A673 (cell line): ENCODE data around the gene CEACAM18. TPM values are rescaled to one million over a fixed set of nuclear protein-coding genes. Genes with fewer than 3 reads are reported as not detected.

ENCODE experiments used
- BruUV-seq: library from RNA; stranded (reverse); fragments of 400-500 nt; replicated peaks from 2 replicates; lab custom pipeline; 2021; lab: Mats Ljungman, UMichigan
- CTCF ChIA-PET: fragments of 300-600 bp; sonication (Branson Sonifier 250); formaldehyde crosslinking; loops from one replicate; lab custom pipeline; 2022; ENCODE audit warnings: antibody characterized with exemption; lab: Charles Lee
- POLR2A ChIA-PET: fragments of 300-600 bp; sonication (Branson Sonifier 250); formaldehyde crosslinking; loops from one replicate; lab custom pipeline; 2022; ENCODE audit warnings: antibody characterized with exemption; ENCODE audit not compliant: low non-redundant PET; lab: Charles Lee
- DNase-seq: peaks from one replicate; pipeline ENCODE4 v3.0.0-alpha.2; 2015; ENCODE audit warnings: low spot score
- H3K27ac ChIP-seq: fragments of 200-600 bp; sonication (generic); 2 replicates; pipeline ENCODE4 v1.5.1; 2016; ENCODE audit warnings: mixed run types, low read depth, mild to moderate bottlenecking, mixed read lengths, antibody characterized with exemption, low read length; ENCODE audit not compliant: poor library complexity, severe bottlenecking
- H3K27me3 ChIP-seq: fragments of 200-600 bp; sonication (generic); replicated peaks from 2 replicates; pipeline ENCODE4 v1.6.1; 2017; ENCODE audit warnings: mixed run types, low read depth, mild to moderate bottlenecking, mixed read lengths, antibody characterized with exemption, low read length; ENCODE audit not compliant: insufficient read depth, poor library complexity
- H3K36me3 ChIP-seq: fragments of 200-600 bp; sonication (generic); 2 replicates; pipeline ENCODE4 v1.6.1; 2016; ENCODE audit warnings: mixed run types, mild to moderate bottlenecking, mixed read lengths, antibody characterized with exemption, low read length; ENCODE audit not compliant: insufficient read depth, poor library complexity, severe bottlenecking
- H3K4me1 ChIP-seq: fragments of 200-600 bp; sonication (generic); 2 replicates; pipeline ENCODE4 v1.6.1; 2017; ENCODE audit warnings: mixed run types, mild to moderate bottlenecking, mixed read lengths, antibody characterized with exemption, low read length; ENCODE audit not compliant: insufficient read depth, poor library complexity, severe bottlenecking
- H3K4me3 ChIP-seq: fragments of 200-600 bp; sonication (generic); 2 replicates; pipeline ENCODE4 v1.5.1; 2016; ENCODE audit warnings: low read depth, mixed run types, mild to moderate bottlenecking, mixed read lengths, low read length; ENCODE audit not compliant: poor library complexity, severe bottlenecking
- H3K9me3 ChIP-seq: fragments of 200-600 bp; sonication (generic); 2 replicates; pipeline ENCODE4 v1.6.1; 2016; ENCODE audit warnings: mixed run types, low read depth, mild to moderate bottlenecking, mixed read lengths, antibody characterized with exemption, low read length; ENCODE audit not compliant: poor library complexity, severe bottlenecking
- EZH2 ChIP-seq: fragments of 200-600 bp; sonication (generic); IDR thresholded peaks from 2 replicates; pipeline ENCODE4 v1.6.1; 2017; ENCODE audit warnings: borderline replicate concordance, low read depth, mild to moderate bottlenecking, mixed read lengths, antibody characterized with exemption, low read length; ENCODE audit not compliant: poor library complexity, severe bottlenecking
- intact Hi-C: fragments of 100-400 bp; cut with micrococcal nuclease; formaldehyde crosslinking; loops from one replicate; pipeline ENCODE4 v1.10.0; 2022; ENCODE audit not compliant: unreplicated experiment
- total RNA-seq: library from RNA; stranded (reverse); gene quantifications from 2 replicates; pipeline ENCODE4 v1.2.3, GENCODE V29; 2021
- TF ChIP-seq, protein P1 (sequence below): fragments of 300-800, 200-600 bp; sonication (generic); conservative IDR thresholded peaks from 2 replicates; pipeline ENCODE4 v1.5.1; 2017; ENCODE audit warnings: low read depth, mild to moderate bottlenecking, antibody characterized with exemption, low read length, moderate library complexity, mixed read lengths

CEACAM18 gene
- total RNA-seq, 1 experiment from 2014 or later, result not detected

DNA sequence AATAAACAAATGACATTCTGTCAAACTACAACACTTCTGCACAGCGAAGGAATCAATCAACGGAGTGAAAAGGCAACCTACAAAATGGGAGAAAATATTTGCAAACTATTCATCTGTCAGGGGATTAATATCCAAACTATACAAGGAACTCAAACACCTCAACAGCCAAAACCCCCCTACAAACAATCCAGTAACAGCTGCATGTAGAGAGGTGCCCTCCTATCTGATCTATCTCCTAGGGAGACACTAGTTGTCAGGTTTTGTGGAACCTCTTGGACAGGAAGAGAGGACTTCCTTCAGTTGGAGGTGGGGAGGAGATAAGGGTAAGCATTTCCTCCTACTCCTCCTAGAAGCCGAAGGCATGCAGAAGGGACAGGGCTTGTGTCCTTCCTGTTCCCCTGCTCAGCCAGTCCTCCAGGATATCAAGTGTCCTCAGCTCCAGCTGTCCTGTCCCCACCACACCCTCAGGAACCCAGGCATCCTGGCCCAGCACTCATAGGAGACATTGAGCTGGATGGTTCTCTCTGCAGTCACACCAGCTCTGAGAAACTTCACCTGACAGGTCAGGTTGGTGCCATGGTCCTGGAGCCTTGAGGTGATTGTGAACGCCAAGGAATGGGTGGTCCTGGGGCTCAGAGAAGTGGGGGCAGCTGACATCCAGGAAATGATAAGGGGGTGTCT is 10.3 kb upstream of the CEACAM18 start:
- CTCF ChIA-PET, result interaction anchor here (0.6 kb wide), 1 partner anchor 147 kb away, joined by 3 read pairs; no protein-coding TSS in a partner anchor
- H3K9me3 ChIP-seq, result no peaks in the 10 kb centered on the region
- H3K36me3 ChIP-seq, result no peaks in the 10 kb centered on the region
- peaks cover 61% of the 10 kb centered on the region for H3K27me3 ChIP-seq
- no peak for DNase-seq
- no peak overlapping the region for H3K4me3 ChIP-seq
- POLR2A ChIA-PET, result no interaction called here
- intact Hi-C loops, result no loop called here
- no TSS peak for BruUV-seq
- H3K4me1 ChIP-seq, result no peaks in the 10 kb centered on the region
- no peak overlapping the region for H3K27ac ChIP-seq
- no peak for TF ChIP-seq EZH2
- TF ChIP-seq, protein P1, sequence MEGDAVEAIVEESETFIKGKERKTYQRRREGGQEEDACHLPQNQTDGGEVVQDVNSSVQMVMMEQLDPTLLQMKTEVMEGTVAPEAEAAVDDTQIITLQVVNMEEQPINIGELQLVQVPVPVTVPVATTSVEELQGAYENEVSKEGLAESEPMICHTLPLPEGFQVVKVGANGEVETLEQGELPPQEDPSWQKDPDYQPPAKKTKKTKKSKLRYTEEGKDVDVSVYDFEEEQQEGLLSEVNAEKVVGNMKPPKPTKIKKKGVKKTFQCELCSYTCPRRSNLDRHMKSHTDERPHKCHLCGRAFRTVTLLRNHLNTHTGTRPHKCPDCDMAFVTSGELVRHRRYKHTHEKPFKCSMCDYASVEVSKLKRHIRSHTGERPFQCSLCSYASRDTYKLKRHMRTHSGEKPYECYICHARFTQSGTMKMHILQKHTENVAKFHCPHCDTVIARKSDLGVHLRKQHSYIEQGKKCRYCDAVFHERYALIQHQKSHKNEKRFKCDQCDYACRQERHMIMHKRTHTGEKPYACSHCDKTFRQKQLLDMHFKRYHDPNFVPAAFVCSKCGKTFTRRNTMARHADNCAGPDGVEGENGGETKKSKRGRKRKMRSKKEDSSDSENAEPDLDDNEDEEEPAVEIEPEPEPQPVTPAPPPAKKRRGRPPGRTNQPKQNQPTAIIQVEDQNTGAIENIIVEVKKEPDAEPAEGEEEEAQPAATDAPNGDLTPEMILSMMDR, result no peak

GRCh38 chr19:51468545-51468920 is 9.8 kb upstream of the CEACAM18 start:
- no peaks in the 10 kb centered on the region for H3K4me1 ChIP-seq
- no peaks in the 10 kb centered on the region for H3K36me3 ChIP-seq
- CTCF ChIA-PET, result interaction anchor here (0.6 kb wide), 1 partner anchor 146 kb away, joined by 3 read pairs; no protein-coding TSS in a partner anchor
- peaks cover 63% of the 10 kb centered on the region for H3K27me3 ChIP-seq
- H3K4me3 ChIP-seq, result no peak overlapping the region
- intact Hi-C loops, result no loop called here
- BruUV-seq, result no TSS peak
- no peak for TF ChIP-seq EZH2
- TF ChIP-seq, protein P1, result no peak
- POLR2A ChIA-PET, result no interaction called here
- no peak for DNase-seq
- H3K27ac ChIP-seq, result no peak overlapping the region
- no peaks in the 10 kb centered on the region for H3K9me3 ChIP-seq

GRCh38 chr19:51469162-51469561 is 9.2 kb upstream of the CEACAM18 start:
- Histone ChIP-seq H3K4me1 (no peaks in the 10 kb centered on the region), H3K27me3 (peaks cover 69% of the 10 kb centered on the region), H3K4me3 (no peak overlapping the region), H3K9me3 (no peaks in the 10 kb centered on the region), H3K36me3 (no peaks in the 10 kb centered on the region), H3K27ac (no peak overlapping the region)
- CTCF ChIA-PET, result no interaction called here
- intact Hi-C loops, result no loop called here
- no peak for DNase-seq
- TF ChIP-seq, protein P1, result no peak
- TF ChIP-seq EZH2, result no peak
- no TSS peak for BruUV-seq
- POLR2A ChIA-PET, result no interaction called here
